ENCODE measurements around the gene SUGT1.
"Not testable (repeated sequence)": the region's sequence is repeated elsewhere in the genome, so short reads cannot be mapped to it uniquely, and the experiment has no call there.

- not testable (repeated sequence) for TF ChIP-seq CTCF (conservative IDR thresholded peaks at IDR 0.05; ENCODE audit: low read depth in 2 of 2); EZH2 (IDR thresholded peaks at IDR 0.05; ENCODE audit: low read depth, unreplicated experiment); POLR2AphosphoS5 (IDR thresholded peaks at IDR 0.05; ENCODE audit: low read depth); REST (IDR thresholded peaks at IDR 0.05; ENCODE audit: unreplicated experiment); EZH2phosphoT487 (IDR thresholded peaks at IDR 0.05; ENCODE audit: unreplicated experiment); ZNF462 (CRISPR knock-in tag; IDR thresholded peaks at IDR 0.05); JUNB (IDR thresholded peaks at IDR 0.05; ENCODE audit: unreplicated experiment); CREB1 (CRISPR knock-in tag; IDR thresholded peaks at IDR 0.05; ENCODE audit: low read depth); STAT1 (IDR thresholded peaks at IDR 0.05; ENCODE audit: unreplicated experiment); NANOG (IDR thresholded peaks at IDR 0.05; ENCODE audit: borderline replicate concordance)
- TF ChIP-seq, protein P1, sequence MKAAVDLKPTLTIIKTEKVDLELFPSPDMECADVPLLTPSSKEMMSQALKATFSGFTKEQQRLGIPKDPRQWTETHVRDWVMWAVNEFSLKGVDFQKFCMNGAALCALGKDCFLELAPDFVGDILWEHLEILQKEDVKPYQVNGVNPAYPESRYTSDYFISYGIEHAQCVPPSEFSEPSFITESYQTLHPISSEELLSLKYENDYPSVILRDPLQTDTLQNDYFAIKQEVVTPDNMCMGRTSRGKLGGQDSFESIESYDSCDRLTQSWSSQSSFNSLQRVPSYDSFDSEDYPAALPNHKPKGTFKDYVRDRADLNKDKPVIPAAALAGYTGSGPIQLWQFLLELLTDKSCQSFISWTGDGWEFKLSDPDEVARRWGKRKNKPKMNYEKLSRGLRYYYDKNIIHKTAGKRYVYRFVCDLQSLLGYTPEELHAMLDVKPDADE (IDR thresholded peaks at IDR 0.05) = not testable (repeated sequence)
Observed at GRCh38 chr13:52708266-52708665, 55.6 kb downstream of the SUGT1 start.

Data from GM23338 (cell line).